Neutrophil (primary cell): ENCODE results near the gene PRPSAP2.
"Not testable (repeated sequence)": the region's sequence is repeated elsewhere in the genome, so short reads cannot be mapped to it uniquely, and the experiment has no call there.

Experiments
- H3K27ac ChIP-seq: fragments of 200-600 bp; sonication (generic); 2 replicates; pipeline ENCODE4 v1.5.1; 2016; ENCODE audit warnings: mild to moderate bottlenecking, moderate library complexity
- H3K27me3 ChIP-seq: fragments of 200-600 bp; sonication (generic); 2 replicates; pipeline ENCODE4 v1.6.0; 2016; ENCODE audit warnings: mild to moderate bottlenecking
- H3K36me3 ChIP-seq: fragments of 200-600 bp; sonication (generic); 2 replicates; pipeline ENCODE4 v1.5.1; 2017
- H3K4me1 ChIP-seq, 2 experiments: fragments of 200-600 bp in 1 of 2; sonication (generic) in 1 of 2; 1 replicate in 1 of 2; 2 replicates in 1 of 2; pipeline versions ENCODE4 v1.5.1 to v1.6.1; 2013 to 2016; ENCODE audit warnings: low read depth in 1 of 2, low read length in 1 of 2, mild to moderate bottlenecking in 1 of 2, moderate library complexity in 1 of 2; ENCODE audit not compliant: control insufficient read depth in 1 of 2, insufficient read depth in 1 of 2
- H3K4me3 ChIP-seq, 2 experiments: fragments of 200-600 bp in 1 of 2; sonication (generic) in 1 of 2; 1 replicate in 1 of 2; 2 replicates in 1 of 2; pipeline ENCODE4 v1.5.1; 2013 to 2016; ENCODE audit warnings: low read depth in 1 of 2, low read length in 1 of 2, mild to moderate bottlenecking in 1 of 2, moderate library complexity in 1 of 2
- H3K9me3 ChIP-seq: fragments of 200-600 bp; sonication (generic); 2 replicates; pipeline ENCODE4 v1.5.1; 2016
- CTCF ChIP-seq: fragments of 200-600 bp; sonication (generic); IDR thresholded peaks from 2 replicates; pipeline ENCODE4 v1.5.1; 2016; ENCODE audit warnings: antibody characterized with exemption

Gene PRPSAP2

GRCh38 chr17:18921912-18922451 is 64.1 kb downstream of the PRPSAP2 start:
- peak overlapping the region; percentile 41 for H3K27ac ChIP-seq
- no peak overlapping the region for H3K4me3 ChIP-seq
- peaks cover 17% of the 10 kb centered on the region for H3K36me3 ChIP-seq
- peaks cover 5 to 8% of the 10 kb centered on the region in 2 experiments for H3K4me1 ChIP-seq
- no peaks in the 10 kb centered on the region for H3K9me3 ChIP-seq
- no peak for TF ChIP-seq CTCF
- H3K27me3 ChIP-seq, result no peaks in the 10 kb centered on the region

GRCh38 chr17:18922596-18922995 is 64.7 kb downstream of the PRPSAP2 start:
- H3K27ac ChIP-seq, H3K4me1 ChIP-seq, H3K4me3 ChIP-seq, H3K9me3 ChIP-seq, H3K27me3 ChIP-seq: not testable (repeated sequence)
- H3K36me3 ChIP-seq, result peaks cover 21% of the 10 kb centered on the region

GRCh38 chr17:18925187-18925586 is 67.3 kb downstream of the PRPSAP2 start:
- Histone ChIP-seq H3K27me3 (no peaks in the 10 kb centered on the region), H3K9me3 (no peaks in the 10 kb centered on the region), H3K36me3 (peaks cover 32% of the 10 kb centered on the region), H3K27ac (no peak overlapping the region), H3K4me1 (peaks cover 5 to 8% of the 10 kb centered on the region in 2 experiments), H3K4me3 (no peak overlapping the region)
- TF ChIP-seq CTCF, result no peak

GRCh38 chr17:18928628-18929125 is 70.7 kb downstream of the PRPSAP2 start:
- no peak for TF ChIP-seq CTCF

GRCh38 chr17:18932360-18933055 is 74.6 kb downstream of the PRPSAP2 start:
- H3K36me3 ChIP-seq, result peaks cover 39% of the 10 kb centered on the region
- no peak for TF ChIP-seq CTCF
- H3K27ac ChIP-seq, result no peak overlapping the region
- H3K4me1 ChIP-seq, result no peaks in the 10 kb centered on the region
- H3K4me3 ChIP-seq, result no peak overlapping the region
- H3K27me3 ChIP-seq, result no peaks in the 10 kb centered on the region
- no peaks in the 10 kb centered on the region for H3K9me3 ChIP-seq

More at GRCh38 chr17:18928628-18929125, 70.7 kb downstream of the PRPSAP2 start:
- Histone ChIP-seq H3K36me3 (peaks cover 49% of the 10 kb centered on the region), H3K4me3 (no peak overlapping the region), H3K27me3 (no peaks in the 10 kb centered on the region), H3K4me1 (no peaks in the 10 kb centered on the region), H3K27ac (no peak overlapping the region), H3K9me3 (no peaks in the 10 kb centered on the region)
